ENCODE data around the gene ZFP92. TPM values are rescaled to one million over a fixed set of nuclear protein-coding genes. Genes with fewer than 3 reads are reported as not detected.

Gene ZFP92
- total and polyA plus RNA-seq, 8 donors, result 0.98 to 2.9 (median 1.2) TPM

GRCh38 chrX:153456161-153456560, 44.9 kb downstream of the ZFP92 start:
- TF ChIP-seq CTCF (IDR thresholded peaks at IDR 0.05), result no peak
- DNase-seq (no peak), ATAC-seq (no peak)
- H3K27me3 ChIP-seq, result no peaks in the 10 kb centered on the region
- no peaks in the 10 kb centered on the region for H3K4me1 ChIP-seq
- intact Hi-C loops (cut with DNase I), result no loop called here
- H3K36me3 ChIP-seq, result peaks cover 0 to 50% of the 10 kb centered on the region in 2 donors
- H3K9me3 ChIP-seq, result no peaks in the 10 kb centered on the region
- H3K27ac ChIP-seq, result no peak overlapping the region
- no peak overlapping the region for H3K4me3 ChIP-seq

DNA sequence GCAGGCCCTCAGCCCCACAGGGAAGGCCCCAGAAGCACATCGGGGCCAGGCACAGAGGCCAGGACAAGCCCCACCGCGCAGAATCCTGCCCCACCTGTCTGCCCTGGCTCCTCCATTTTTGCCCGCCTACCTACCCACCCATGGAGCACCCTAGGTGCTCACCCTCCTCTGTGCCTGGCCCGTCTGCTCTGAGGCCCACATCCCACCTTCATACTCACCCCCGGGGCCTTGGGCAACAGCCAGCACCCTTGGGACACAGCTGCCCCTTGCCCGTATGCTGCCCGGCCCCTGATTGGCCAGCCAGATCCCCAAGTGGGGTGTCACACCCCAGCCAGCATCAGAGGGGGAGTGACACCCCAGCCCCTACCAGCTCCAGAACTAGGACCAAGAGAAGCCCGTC, 45.4 kb downstream of the ZFP92 start:
- Histone ChIP-seq H3K36me3 (peaks cover 0 to 47% of the 10 kb centered on the region in 2 donors), H3K27me3 (no peaks in the 10 kb centered on the region), H3K4me3 (no peak overlapping the region), H3K4me1 (no peaks in the 10 kb centered on the region), H3K9me3 (no peaks in the 10 kb centered on the region), H3K27ac (no peak overlapping the region)
- DNase-seq (no peak), ATAC-seq (no peak)
- TF ChIP-seq CTCF (IDR thresholded peaks at IDR 0.05), result no peak
- intact Hi-C loops (cut with DNase I), result no loop called here

DNA sequence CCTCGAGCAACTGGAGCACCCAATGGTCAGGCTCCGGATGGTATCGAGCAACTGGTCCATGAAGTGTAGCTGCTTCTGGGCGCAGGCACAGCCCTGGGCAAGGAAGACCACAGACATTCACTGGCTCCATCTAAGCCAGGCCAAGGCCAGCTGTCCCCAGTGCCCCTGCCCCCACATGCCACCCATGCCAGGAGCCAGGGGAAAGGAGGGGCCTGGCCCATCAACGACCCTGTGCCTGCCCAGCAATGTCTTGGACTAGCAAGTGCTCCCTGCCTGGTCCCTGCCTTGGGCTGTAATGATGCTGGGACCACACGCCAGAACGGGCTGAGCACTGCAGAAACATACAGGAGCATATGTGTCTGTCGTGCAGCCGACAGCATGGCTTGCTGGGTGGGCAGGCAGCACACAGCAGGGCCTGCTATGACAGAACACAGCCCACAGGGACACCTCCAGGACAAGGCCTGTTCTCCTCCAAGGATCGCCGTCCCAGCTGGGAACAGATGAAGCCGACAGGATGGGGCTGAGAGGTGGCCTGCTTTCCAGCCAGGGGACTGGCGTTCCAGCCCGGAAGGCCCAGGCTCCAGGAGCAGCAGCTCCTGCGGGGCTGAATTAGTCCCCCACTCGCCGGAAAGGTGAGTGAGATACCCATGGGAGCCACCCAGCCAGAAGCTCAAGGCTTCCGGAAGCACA, 46.0 kb downstream of the ZFP92 start:
- Histone ChIP-seq H3K4me3 (no peak overlapping the region), H3K4me1 (no peaks in the 10 kb centered on the region), H3K27ac (no peak overlapping the region), H3K36me3 (peaks cover 0 to 47% of the 10 kb centered on the region in 2 donors), H3K27me3 (no peaks in the 10 kb centered on the region), H3K9me3 (no peaks in the 10 kb centered on the region)
- no peak for DNase-seq
- intact Hi-C loops (cut with DNase I), result no loop called here
- TF ChIP-seq CTCF (IDR thresholded peaks at IDR 0.05), result no peak
- ATAC-seq, result no peak

DNA sequence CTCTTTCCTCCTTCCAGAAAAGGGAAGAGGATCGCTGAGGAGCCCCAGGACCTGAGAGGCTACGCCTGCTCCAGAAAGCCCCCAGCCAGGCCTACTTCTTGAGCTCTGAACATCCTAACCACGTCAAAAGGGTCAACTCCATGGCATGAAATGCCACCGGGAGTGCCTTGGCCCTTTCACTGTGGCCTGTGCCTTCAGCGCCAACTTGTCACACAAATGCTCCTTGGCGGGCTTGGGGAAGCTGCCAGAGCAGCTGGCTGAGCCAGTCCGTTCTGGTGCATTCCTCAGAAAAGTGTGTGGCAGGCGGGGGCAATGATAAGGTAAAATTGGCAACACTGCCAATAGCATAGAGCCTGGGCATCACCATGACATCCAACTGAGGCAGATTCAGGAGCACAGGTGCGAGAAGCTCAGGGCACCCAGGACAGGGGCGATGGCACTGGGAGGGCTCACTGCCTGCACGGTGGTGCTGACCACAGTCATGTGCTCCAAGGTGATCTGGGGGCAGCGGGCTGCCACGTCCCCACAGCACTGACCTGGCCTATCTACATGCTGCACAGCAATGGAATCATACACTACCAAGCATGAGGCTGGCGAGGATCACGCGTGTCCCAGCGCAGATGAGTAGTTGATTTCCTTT, 46.7 kb downstream of the ZFP92 start:
- Histone ChIP-seq H3K36me3 (peaks cover 0 to 54% of the 10 kb centered on the region in 2 donors), H3K4me3 (no peak overlapping the region), H3K27me3 (no peaks in the 10 kb centered on the region), H3K27ac (no peak overlapping the region), H3K9me3 (no peaks in the 10 kb centered on the region), H3K4me1 (no peaks in the 10 kb centered on the region)
- DNase-seq, result no peak
- TF ChIP-seq CTCF (IDR thresholded peaks at IDR 0.05), result no peak
- ATAC-seq, result no peak
- intact Hi-C loops (cut with DNase I), result no loop called here

DNA sequence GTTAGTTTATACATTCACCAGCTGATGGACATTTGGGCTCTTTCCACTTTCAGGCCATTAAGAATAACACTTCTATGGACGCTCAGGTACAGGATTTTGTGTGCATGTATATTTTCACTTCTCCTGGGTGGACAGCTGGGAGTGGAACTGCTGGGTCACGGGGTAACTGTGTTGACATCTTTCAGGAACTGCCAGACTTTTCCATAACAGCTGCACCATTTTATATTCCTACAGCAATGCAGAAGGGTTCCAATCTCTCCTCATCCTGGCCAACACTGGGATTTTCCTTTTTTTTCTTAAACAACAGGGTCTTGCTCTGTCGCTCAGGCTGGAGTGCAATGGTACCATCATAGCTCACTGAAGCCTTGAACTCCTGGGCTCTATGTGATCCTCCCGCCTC, 47.2 kb downstream of the ZFP92 start:
- no peak for TF ChIP-seq CTCF (IDR thresholded peaks at IDR 0.05)
- DNase-seq, result no peak

More for the DNA sequence above, 47.2 kb downstream of the ZFP92 start:
- Histone ChIP-seq H3K4me1 (no peaks in the 10 kb centered on the region), H3K36me3 (peaks cover 0 to 54% of the 10 kb centered on the region in 2 donors), H3K9me3 (no peaks in the 10 kb centered on the region), H3K27ac (no peak overlapping the region), H3K4me3 (no peak overlapping the region), H3K27me3 (no peaks in the 10 kb centered on the region)
- no peak for ATAC-seq
- intact Hi-C loops (cut with DNase I), result no loop called here
